CD4-positive, alpha-beta T cell treated with Interleukin-2 at 100 ng/mL for 4 hours (primary cell): ENCODE measurements around the gene ZNF787.
A peak's percentile ranks its signal among the peaks of the same experiment; 100 is the strongest.

Experiments used
- DNase-seq: peaks from one replicate; pipeline ENCODE4 v3.0.0-alpha.2; 2020; ENCODE audit warnings: low spot score

Gene ZNF787

DNA sequence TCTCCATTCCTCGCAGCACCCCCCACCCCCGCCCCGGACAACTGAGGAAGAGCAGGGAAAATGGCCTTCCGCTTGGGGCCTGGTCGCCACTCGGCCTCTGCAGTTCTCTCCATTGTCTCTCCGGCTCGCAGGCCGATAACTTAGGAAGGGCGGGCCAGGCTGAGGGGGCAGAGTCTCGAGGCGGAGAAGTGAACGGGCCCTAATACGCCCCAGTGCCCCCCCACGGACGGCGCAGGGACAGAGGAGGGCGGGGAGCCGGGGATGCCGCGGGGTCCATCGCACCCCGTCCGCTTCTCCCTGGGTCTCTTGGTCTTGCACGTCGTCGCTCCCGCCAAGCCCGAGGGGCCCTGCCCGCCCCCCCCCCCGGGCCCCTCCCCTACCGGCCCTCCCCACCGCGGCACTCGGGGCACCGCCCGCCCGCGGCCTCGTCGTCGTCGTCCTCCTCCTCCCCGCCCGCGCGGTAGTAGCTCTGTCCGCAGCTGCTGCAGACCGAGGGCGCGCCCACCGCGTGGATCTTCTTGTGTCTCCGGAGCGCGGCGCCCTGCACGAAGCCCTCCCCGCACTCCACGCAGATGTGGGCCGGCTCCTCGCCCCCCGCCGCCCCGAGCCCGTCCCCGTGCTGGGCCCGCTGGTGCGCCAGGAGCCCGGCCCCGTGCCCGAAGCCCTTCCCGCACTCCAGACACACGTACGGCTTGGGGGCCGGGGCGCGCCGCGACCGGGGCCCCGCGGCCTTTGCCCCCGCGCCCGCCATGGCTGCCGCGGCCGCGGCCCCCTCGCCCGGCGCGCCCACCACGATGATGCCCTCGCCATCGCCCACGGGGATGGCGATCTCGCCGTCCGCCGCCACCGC, 33.2 kb downstream of the ZNF787 start:
- no peak for DNase-seq

DNA sequence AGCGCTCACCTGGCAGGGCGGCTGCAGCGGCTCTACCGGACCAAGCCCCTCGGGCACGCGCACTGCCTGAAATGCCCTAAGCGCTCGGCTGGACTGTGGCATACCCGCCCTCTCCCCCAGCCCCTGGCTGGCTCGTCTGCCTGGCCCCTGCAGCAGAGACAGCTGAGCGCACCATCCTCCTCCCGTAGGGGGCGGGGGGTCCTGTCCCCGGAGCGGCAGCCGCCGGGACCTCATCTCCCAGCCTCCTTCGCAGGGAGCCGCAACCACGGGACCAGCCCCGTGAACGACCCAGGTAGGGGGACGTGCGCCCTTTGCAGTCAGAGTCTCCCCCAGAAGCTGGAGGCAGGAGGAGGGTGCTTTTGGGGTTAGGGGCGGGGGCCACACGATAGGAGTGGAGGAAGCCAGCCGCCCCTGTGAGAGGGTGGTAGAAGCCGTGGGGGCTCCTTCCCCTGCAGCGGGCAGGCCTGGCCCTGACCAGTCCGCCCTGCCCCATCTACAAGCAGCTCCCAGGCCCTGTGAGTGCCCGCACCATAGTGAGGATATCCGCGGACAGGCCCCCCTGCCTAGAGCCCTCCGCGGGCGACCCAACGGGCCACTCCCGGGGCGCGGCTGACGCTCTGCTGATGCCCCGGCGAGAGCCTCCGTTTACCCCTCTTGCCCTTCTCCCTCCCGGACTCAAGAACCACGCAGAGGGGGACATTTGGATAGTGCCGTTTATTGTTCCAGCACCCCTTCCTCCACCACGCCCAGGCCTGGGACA, 34.2 kb downstream of the ZNF787 start:
- DNase-seq: no peak

DNA sequence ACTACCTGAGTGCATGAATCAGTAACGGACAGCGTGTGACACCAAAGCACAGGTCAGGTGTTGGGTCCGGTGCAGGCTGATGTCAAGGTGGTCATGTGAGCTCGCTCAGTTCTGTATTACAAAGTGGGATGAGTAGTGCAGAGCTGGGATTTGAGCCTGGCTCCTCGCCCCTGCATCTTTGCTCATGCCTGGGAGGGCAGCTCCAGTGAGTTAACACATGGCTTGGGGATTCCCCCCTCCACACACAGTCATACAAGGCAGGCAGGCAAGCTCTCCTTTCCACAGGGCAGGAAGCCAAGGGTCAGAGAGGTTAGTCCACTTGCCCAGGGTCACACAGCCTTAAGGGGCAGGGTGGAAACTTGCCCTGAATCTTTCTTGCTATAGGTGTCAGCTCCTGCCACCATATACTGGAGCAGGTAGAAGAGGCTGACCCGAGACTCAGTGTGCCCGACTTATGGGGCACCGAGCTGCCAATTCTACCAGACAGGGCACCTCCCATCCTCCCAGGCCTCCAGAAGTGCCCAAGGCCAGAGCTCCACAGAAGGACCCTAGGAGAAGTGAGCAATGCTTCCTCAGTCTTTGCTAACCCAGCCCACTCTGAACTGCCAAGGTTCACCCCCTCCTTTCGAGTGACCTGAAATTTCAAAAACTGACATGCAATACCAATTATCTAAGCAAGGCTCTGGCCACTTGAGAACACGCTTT, 35.4 kb downstream of the ZNF787 start:
- no peak for DNase-seq

DNA sequence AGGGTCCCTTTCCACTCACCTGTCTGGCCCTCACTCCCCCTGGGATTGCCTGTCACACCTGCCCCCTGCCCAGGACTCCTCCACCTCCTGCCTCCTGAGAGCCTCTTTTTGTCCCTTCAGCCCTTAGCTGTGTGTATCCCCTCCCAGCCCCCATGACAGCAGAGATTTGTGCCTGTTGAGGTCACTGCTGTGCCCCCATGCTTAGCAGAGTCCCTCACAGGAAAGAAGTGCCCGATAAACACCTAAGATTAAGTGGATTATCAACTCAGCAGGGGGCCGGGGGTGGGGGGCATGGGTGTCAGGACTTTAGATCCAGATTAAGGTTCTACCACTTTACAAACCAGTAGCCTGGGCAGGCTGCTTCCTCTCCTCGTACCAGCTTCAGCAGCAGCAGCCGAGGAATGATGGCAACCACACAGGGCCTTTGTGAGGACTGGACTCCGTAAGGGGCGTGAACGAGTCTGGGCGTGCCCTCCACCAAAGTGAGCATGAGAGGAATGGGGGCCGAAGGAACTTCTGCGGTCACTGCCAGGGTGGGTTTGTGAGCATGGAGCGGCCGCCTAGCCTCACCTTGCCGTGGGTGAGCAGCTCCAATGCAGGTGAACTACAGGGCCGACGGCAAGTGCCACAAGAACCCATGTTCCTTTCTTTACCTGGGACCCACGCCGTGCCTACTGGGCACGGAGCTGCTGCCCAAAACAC, 36.1 kb downstream of the ZNF787 start:
- no peak for DNase-seq

DNA sequence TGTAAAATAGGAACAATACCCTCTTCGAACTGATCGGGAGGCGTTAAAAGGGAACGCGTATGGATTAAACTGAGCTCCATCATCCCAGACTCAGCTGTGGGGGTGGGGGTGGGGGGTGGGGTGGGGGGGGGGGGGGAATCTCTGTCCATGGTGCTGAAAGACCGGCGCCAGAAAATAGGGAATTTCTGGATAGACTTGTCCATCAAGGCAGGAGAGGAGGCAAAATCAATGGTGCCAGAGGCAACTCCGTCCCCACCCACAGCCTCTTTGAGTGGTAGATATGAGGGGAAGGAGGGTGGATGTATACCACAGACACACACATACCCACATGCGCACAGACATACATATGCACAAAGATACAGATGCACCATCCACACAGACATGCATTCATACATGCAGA, 37.4 kb downstream of the ZNF787 start:
- DNase-seq: no peak

DNA sequence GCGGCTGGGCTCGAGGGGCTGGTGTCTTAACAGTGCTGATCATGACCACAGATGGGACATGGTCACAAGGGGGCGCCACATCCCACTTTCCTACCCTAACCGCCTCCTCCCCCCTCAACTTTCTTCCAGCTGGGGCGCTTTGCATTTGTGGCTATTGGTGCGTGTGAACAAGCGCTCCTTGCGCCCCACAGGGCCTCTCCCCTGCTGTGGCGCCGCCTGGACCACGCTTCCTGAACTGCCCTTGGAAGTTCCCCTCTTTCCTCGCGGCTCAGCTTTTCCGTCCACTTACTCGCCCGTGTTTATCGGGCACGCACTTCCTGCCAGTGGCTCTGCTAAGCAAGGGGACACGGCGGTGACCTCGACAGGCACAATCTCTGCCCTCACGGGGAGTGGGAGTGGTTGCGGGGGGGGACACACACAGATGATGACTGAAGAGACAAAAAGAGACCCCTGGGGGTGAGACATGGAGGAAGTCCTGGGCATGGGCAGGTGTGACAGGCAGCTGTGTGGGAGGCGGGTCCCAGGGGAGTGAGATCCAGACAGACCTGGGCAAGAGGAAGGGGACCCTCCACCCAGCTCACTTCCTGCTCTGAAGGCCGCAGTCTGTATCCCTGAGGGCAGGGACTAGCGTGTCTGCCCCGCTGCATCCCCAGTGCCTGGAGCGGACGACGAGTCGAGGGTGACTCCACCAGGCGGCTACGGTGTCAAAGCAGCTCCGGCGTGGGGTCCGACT, 40.3 kb downstream of the ZNF787 start:
- peak; percentile 65 for DNase-seq

DNA sequence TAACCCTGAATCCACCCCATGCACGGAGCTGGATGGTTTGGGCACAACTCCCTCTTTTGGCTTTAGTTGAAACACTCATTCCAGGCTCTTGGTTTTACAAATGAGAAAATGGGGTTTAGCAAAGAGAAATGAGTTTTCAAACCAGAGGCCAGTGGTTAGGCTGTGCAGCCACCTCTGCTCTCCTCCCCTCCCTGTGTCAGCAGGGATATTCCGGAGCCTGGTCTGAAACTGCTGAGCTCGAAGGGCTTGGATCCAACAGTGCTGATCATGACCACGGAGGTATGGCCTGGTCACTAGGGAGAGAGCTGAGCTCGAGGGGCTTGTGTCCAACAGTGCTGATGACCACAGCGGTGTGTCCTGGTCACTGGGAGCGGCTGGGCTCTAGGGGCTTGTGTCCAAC, 41.5 kb downstream of the ZNF787 start:
- no peak for DNase-seq

DNA sequence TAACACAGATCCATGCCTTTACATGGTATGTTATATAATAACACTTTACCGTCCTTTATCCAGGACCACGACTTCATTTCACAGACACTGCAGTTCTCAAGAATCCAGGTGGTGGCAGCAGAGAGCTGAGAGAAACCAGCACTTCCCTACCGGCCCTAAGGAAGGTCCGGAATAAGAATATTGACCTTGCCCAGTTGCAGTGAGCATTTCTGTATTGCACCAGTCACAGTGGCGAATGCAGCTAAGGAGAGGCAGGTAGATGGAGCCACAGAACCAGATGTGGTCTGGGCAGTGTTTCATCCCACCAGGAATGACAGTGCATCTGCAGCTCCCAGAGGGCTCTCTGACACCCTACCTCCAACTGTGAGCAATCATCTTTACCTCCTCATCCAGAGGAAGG, 44.6 kb downstream of the ZNF787 start:
- peak; percentile 46 for DNase-seq

DNA sequence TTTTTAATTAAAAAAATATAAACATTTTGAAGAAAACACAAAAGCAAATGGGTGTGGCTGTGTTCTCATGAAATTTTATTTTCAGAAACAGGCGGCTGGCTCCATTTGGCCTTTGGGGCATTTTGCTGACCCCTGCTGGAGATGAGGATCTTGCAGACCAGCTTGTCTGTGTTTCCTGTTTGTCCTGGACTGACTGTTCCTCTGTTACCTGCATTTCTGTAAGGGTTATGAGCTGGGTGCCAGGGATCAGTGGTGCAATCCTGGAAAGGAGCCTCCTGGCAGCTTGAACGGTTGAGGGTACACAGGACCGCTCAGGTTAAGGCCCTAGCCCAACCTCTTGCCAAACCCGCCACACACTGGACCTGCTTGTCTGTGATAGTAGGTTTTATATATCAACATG, 49.9 kb downstream of the ZNF787 start:
- no peak for DNase-seq

DNA sequence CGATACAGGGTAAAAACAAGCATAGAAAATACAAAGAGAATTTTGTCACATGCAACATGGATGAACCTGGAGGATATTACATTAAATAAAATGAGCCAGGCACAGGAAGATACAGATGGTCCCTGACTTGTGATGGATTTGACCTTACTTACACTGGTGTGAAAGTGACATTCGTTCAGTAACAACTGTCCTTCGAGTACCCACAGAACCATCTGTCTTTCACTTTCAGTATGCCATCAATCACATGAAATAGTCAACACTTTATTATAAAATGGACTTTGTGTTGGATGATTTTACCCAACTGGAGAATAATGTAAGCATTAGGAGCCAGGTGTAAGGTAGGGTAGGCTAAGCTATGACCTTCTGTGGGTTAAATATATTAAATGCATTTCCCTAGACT, 51.5 kb downstream of the ZNF787 start:
- DNase-seq: no peak

DNA sequence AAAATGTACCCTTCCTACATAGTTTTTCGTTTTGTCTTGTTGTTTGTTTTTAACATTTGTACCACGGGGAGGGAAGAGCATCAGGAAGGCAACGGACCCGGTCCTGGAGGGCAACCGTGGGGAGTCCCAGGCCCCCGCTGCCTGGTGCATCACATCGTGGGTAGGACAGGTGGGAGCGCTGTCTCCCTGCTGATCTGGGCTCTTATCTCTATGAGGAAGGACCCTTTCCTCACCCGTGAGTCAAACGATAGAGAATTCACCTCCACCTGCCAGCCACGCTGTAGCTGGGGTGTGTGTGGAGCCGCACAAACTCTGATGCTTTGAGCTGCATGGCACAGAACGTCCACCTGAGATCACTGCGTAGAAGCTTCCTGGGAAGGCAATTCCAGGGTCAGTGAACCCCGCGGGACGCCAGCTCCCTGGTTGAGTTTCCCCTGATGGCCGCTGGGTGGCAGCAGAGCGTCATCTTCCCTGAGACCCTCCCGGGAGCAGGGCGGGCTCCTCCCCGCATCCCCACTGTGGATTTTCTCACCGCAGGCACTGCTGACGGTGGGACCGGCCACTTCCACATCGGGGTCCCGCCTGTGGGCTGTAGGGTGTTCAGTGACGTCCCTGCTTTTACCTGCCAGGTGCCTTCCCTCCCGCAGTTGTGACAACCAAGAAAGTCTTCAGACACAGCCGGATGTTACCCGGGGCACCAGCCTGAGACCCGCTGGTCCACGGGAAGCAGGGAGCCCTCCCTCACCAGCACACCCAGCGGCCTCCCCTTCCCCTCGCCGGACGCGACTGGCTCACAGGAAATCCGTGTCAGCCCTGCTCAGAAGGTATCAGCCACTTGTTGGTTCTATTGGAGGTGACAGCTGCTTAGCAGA, 54.7 kb downstream of the ZNF787 start:
- DNase-seq: peak; percentile 62

DNA sequence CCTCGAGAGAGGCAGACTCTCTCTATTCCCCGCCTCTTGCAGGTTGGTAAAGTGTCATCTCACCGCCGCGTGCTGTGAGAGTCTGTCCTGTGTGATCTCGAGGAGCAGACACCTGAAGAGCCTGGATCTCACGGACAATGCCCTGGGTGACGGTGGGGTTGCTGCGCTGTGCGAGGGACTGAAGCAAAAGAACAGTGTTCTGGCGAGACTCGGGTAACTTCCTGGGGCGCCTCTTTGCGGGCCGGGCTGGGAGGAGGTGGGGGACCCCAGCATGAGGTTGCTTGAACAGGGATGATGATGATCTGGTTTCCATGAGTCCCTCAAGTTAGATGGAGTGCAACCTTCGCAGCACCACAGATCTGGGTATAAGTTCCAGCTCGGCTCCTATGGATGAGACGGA, 67.5 kb downstream of the ZNF787 start:
- no peak for DNase-seq
